Nephron (organoid): Measurements from ENCODE around the gene PKHD1.

Source experiments
- H3K27ac Mint-ChIP-seq, 3 experiments: 2 replicates each; pipeline ENCODE4 v1.8.0; 2020; ENCODE audit warnings: mixed read lengths in 3 of 3, mild to moderate bottlenecking in 2 of 3, moderate library complexity in 1 of 3
- H3K27me3 Mint-ChIP-seq: 2 replicates; pipeline ENCODE4 v1.8.0; 2021; ENCODE audit warnings: low read depth, mild to moderate bottlenecking, moderate library complexity, mixed read lengths
- H3K36me3 Mint-ChIP-seq: 2 replicates; pipeline ENCODE4 v1.8.0; 2020; ENCODE audit warnings: low read depth, mixed read lengths
- H3K4me1 Mint-ChIP-seq: 2 replicates; pipeline ENCODE4 v1.8.0; 2020; ENCODE audit warnings: mixed read lengths
- H3K4me3 Mint-ChIP-seq, 3 experiments: 2 replicates each; pipeline ENCODE4 v1.8.0; 2020; ENCODE audit warnings: mild to moderate bottlenecking in 3 of 3, mixed read lengths in 3 of 3, moderate library complexity in 2 of 3
- H3K9me3 Mint-ChIP-seq: 2 replicates; pipeline ENCODE4 v1.8.0; 2020; ENCODE audit warnings: mixed read lengths
- TF ChIP-seq, protein P1 (sequence below), 3 experiments: fragments of 200-600 bp; sonication (generic); IDR thresholded peaks; one replicate each; pipeline ENCODE4 v1.5.0; 2021; ENCODE audit warnings: antibody characterized with exemption in 3 of 3; ENCODE audit not compliant: unreplicated experiment in 3 of 3

Gene PKHD1

DNA sequence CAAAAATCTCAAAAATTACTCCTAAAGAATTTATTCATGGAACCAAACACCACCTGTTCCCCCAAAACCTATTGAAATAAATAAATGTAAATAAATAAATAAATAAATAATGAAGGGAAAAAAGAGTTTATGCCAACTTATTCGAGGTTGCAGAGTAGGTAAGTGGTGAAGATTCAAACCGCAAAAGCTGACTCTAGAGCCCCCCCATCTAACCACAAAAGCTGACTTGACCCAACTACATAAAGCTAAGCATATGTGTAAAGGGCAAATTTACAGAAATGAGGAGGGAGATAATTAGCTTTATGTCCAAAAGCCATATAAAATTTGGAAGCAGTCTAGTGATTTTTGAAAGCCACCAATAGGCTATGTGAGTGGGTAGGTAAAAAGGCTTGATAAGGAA is 486.9 kb downstream of the PKHD1 start:
- H3K27ac Mint-ChIP-seq = no peak overlapping the region
- peaks cover 19% of the 10 kb centered on the region for H3K9me3 Mint-ChIP-seq

DNA sequence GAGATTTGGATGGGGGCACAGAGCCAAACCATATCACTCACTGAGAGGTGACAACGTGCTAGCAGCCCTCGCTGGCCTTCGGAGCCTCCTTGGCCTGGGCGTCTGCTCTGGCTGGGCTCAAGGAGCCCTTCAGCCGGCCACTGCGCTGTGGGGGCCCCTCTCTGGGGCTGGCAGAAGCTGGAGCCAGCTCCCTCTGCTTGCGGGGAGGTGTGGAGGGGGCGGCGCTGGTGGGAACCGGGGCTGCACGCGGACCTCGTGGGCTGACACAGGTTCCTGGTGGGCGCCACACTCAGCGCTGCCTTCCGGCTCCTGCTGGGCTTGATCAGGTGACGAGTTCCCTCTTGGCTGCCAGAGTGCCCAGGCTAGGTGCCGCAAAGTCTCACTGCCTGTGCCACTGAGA is 489.2 kb downstream of the PKHD1 start:
- no peaks in the 10 kb centered on the region for H3K4me1 Mint-ChIP-seq
- no peaks in the 10 kb centered on the region for H3K27me3 Mint-ChIP-seq
- peaks cover 24% of the 10 kb centered on the region for H3K9me3 Mint-ChIP-seq
- H3K27ac Mint-ChIP-seq = no peak overlapping the region
- TF ChIP-seq, protein P1, sequence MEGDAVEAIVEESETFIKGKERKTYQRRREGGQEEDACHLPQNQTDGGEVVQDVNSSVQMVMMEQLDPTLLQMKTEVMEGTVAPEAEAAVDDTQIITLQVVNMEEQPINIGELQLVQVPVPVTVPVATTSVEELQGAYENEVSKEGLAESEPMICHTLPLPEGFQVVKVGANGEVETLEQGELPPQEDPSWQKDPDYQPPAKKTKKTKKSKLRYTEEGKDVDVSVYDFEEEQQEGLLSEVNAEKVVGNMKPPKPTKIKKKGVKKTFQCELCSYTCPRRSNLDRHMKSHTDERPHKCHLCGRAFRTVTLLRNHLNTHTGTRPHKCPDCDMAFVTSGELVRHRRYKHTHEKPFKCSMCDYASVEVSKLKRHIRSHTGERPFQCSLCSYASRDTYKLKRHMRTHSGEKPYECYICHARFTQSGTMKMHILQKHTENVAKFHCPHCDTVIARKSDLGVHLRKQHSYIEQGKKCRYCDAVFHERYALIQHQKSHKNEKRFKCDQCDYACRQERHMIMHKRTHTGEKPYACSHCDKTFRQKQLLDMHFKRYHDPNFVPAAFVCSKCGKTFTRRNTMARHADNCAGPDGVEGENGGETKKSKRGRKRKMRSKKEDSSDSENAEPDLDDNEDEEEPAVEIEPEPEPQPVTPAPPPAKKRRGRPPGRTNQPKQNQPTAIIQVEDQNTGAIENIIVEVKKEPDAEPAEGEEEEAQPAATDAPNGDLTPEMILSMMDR (IDR thresholded peaks at IDR 0.05; ENCODE audit: unreplicated experiment in 3 of 3) = no peak
- H3K4me3 Mint-ChIP-seq = no peak overlapping the region
- no peaks in the 10 kb centered on the region for H3K36me3 Mint-ChIP-seq

More for the DNA sequence above, 486.9 kb downstream of the PKHD1 start:
- no peaks in the 10 kb centered on the region for H3K36me3 Mint-ChIP-seq
- peaks cover 4% of the 10 kb centered on the region for H3K27me3 Mint-ChIP-seq
- no peak overlapping the region for H3K4me3 Mint-ChIP-seq
- TF ChIP-seq, protein P1 (IDR thresholded peaks at IDR 0.05; ENCODE audit: unreplicated experiment in 3 of 3) = no peak
- H3K4me1 Mint-ChIP-seq = no peaks in the 10 kb centered on the region

DNA sequence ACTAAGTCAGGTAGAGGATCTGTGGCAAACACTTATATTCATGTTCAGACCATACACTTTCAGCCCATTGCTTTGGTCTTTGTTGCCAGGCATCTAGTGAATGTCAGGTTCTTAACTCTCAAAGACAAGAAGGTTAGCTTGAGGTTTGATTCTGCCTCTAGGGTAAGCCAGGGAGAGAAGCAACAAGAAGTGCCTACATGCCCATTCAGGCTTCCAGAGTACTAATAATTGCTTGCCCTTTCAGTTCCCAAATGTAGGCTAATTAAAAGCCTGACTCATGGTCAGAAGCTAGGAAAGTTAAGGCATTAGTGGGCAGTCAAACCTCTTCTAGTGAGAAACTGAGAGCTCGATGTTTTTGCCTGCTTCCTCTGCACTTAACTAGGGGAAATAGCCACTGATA is 492.4 kb downstream of the PKHD1 start:
- no peaks in the 10 kb centered on the region for H3K4me1 Mint-ChIP-seq
- peaks cover 24% of the 10 kb centered on the region for H3K9me3 Mint-ChIP-seq
- H3K4me3 Mint-ChIP-seq = no peak overlapping the region
- TF ChIP-seq, protein P1 (IDR thresholded peaks at IDR 0.05; ENCODE audit: unreplicated experiment in 3 of 3) = no peak
- H3K27ac Mint-ChIP-seq = no peak overlapping the region
- no peaks in the 10 kb centered on the region for H3K36me3 Mint-ChIP-seq
- H3K27me3 Mint-ChIP-seq = no peaks in the 10 kb centered on the region

DNA sequence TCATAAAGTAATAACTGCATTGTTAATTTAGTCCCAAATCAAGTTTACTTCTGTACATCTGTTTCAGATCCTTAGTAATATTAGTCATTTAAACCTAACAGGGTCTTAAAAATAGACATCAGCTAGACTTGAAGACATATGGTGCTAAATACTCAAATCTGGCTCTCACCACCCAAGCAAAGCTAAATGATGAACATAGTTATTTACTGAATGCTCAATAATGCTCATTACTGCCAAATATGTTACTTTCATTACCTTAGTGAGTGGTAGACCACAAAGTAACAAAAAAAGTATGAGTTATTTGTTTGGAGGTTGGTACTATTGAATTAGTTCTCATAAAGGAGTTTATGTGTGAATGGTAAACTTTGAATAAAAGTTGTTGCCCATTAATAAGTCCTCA is 502.1 kb downstream of the PKHD1 start:
- Mint-ChIP-seq H3K4me3 (no peak overlapping the region), H3K4me1 (no peaks in the 10 kb centered on the region)
- TF ChIP-seq, protein P1 (IDR thresholded peaks at IDR 0.05; ENCODE audit: unreplicated experiment in 3 of 3) = no peak

DNA sequence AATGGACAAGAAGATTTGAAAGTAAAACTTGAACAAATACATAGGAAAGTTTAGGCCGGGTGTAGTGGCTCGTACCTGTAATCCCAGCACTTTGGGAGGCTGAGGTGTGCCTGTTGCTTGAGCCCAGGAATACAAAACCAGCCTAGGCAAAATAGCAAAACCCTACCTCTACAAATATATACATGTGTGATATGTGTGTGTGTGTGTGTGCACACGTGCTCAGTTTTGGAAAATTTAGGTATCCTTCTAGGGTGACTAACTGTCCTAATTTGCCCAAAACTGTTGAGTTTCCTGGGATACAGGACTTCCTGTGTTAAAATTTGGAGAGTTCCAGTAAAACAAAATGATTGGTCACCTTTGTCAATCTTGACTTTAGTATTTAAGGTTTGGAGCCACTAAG is 503.2 kb downstream of the PKHD1 start:
- Mint-ChIP-seq H3K9me3 (peaks cover 6% of the 10 kb centered on the region), H3K27me3 (no peaks in the 10 kb centered on the region), H3K4me1 (no peaks in the 10 kb centered on the region), H3K36me3 (no peaks in the 10 kb centered on the region), H3K27ac (no peak overlapping the region), H3K4me3 (no peak overlapping the region)
- TF ChIP-seq, protein P1 (IDR thresholded peaks at IDR 0.05; ENCODE audit: unreplicated experiment in 3 of 3) = no peak

More for the DNA sequence above, 502.1 kb downstream of the PKHD1 start:
- no peaks in the 10 kb centered on the region for H3K36me3 Mint-ChIP-seq
- H3K27ac Mint-ChIP-seq = no peak overlapping the region
- peaks cover 6% of the 10 kb centered on the region for H3K9me3 Mint-ChIP-seq
- no peaks in the 10 kb centered on the region for H3K27me3 Mint-ChIP-seq

DNA sequence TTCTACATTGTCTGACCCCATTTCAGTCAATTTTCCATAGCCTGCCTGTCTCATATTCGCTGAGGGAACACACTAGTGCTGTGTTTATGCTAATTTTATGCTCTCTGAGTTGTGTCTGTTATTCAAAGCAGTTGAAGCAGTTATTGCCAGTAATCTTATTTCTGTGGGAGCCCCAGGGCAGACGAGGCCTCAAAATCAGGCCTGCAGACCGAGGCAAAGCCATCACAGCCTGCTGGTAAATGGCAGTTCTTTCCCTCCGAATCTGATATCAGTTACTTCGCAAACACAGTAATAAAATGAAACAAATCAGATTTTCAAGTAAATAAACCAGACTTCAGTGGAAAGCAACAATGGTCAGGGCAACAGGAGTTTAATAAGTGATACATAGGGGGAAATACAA is 508.4 kb downstream of the PKHD1 start:
- no peak overlapping the region for H3K4me3 Mint-ChIP-seq
- no peaks in the 10 kb centered on the region for H3K4me1 Mint-ChIP-seq
- peaks cover 6% of the 10 kb centered on the region for H3K9me3 Mint-ChIP-seq
- TF ChIP-seq, protein P1 (IDR thresholded peaks at IDR 0.05; ENCODE audit: unreplicated experiment in 3 of 3) = no peak
- no peaks in the 10 kb centered on the region for H3K36me3 Mint-ChIP-seq
- H3K27ac Mint-ChIP-seq = no peak overlapping the region
- H3K27me3 Mint-ChIP-seq = no peaks in the 10 kb centered on the region
